ENCODE results near the gene CNTFR. TPM values are rescaled to one million over a fixed set of nuclear protein-coding genes. Genes with fewer than 3 reads are reported as not detected.

The CNTFR gene
- total and polyA plus RNA-seq, 10 of the 15 experiments (the other 5 are each of a cell fraction or from before 2014, with no cell fraction given), result not detected

- H3K79me2 ChIP-seq (ENCODE audit: control insufficient read depth, insufficient read depth, low read length), result no peaks in the 10 kb centered on the region
- H3K9me3 ChIP-seq (replicated peaks; ENCODE audit: control insufficient read depth, insufficient read depth, low read length), result no peaks in the 10 kb centered on the region
- no peak for TF ChIP-seq E4F1 (IDR thresholded peaks at IDR 0.05; ENCODE audit: borderline replicate concordance, partially characterized antibody)
- TF ChIP-seq, protein P1, sequence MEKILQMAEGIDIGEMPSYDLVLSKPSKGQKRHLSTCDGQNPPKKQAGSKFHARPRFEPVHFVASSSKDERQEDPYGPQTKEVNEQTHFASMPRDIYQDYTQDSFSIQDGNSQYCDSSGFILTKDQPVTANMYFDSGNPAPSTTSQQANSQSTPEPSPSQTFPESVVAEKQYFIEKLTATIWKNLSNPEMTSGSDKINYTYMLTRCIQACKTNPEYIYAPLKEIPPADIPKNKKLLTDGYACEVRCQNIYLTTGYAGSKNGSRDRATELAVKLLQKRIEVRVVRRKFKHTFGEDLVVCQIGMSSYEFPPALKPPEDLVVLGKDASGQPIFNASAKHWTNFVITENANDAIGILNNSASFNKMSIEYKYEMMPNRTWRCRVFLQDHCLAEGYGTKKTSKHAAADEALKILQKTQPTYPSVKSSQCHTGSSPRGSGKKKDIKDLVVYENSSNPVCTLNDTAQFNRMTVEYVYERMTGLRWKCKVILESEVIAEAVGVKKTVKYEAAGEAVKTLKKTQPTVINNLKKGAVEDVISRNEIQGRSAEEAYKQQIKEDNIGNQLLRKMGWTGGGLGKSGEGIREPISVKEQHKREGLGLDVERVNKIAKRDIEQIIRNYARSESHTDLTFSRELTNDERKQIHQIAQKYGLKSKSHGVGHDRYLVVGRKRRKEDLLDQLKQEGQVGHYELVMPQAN (conservative IDR thresholded peaks at IDR 0.05), result no peak
- no peak for TF ChIP-seq CBFB (IDR thresholded peaks at IDR 0.05; ENCODE audit: low read depth)
- TF ChIP-seq TCF12 (IDR thresholded peaks at IDR 0.05; ENCODE audit: low read depth, low read length), result no peak
- H3K4me1 ChIP-seq (ENCODE audit: control insufficient read depth, insufficient read depth, low read length), result no peaks in the 10 kb centered on the region
- no peak overlapping the region for H3K27ac ChIP-seq (ENCODE audit: control insufficient read depth, insufficient read depth)
- DNase-seq (ENCODE audit: low read depth, low spot score) (no peak), ATAC-seq (no peak), FAIRE-seq (no peak)
- in situ Hi-C loops (cut with MboI), result no loop called here
- WGBS (ENCODE audit: insufficient coverage, insufficient replicate concordance, low lambda C conversion rate, missing lambda C conversion rate), result 45% methylated on average over 12 of the region's 12 CpGs
- no peak overlapping the region for H3K4me2 ChIP-seq (ENCODE audit: control insufficient read depth, insufficient read depth)
- H3K9ac ChIP-seq (ENCODE audit: control insufficient read depth, insufficient read depth, low read length), result no peak overlapping the region
- ChIA-PET RAD21 (ENCODE audit: unreplicated experiment) (no interaction called here), SMC1A (ENCODE audit: uncharacterized antibody, unreplicated experiment) (no interaction called here), POLR2A (no interaction called here), CTCF (no interaction called here)
- no peak overlapping the region for H3K4me3 ChIP-seq
- peaks cover 6% of the 10 kb centered on the region in 2 experiments; a peak in 3 of 4 replicates for H3K27me3 ChIP-seq (replicated peaks in 1 of 2; ENCODE audit: control insufficient read depth in 2 of 2, insufficient read depth in 2 of 2, low read length in 1 of 2)
- no TSS peak for BruUV-seq (replicated peaks)
- H3K36me3 ChIP-seq (ENCODE audit: control insufficient read depth in 2 of 2, insufficient read depth in 2 of 2, low read length in 1 of 2), result no peaks in the 10 kb centered on the region
- intact Hi-C loops (cut with micrococcal nuclease; ENCODE audit: unreplicated experiment), result no loop called here
- H2AFZ ChIP-seq (ENCODE audit: control insufficient read depth, low read depth, low read length), result no peak overlapping the region
- peaks cover 3% of the 10 kb centered on the region; the same call in 1 of the 2 replicates for H4K20me1 ChIP-seq (ENCODE audit: control insufficient read depth, insufficient read depth)
These were observed 18.1 kb downstream of the CNTFR start for GRCh38 chr9:34571481-34571810.
